ENCODE measurements around the gene MSI2. TPM values are rescaled to one million over a fixed set of nuclear protein-coding genes. Genes with fewer than 3 reads are reported as not detected.

MSI2 gene
- total and polyA plus RNA-seq, 2 experiments from 2014 or later = 4.3 to 17.9 TPM

- no peak for DNase-seq
- Histone ChIP-seq H3F3A (ENCODE audit: insufficient read depth) (peaks cover 11% of the 10 kb centered on the region), H3K79me2 (ENCODE audit: insufficient read depth) (no peaks in the 10 kb centered on the region), H3K9me2 (ENCODE audit: insufficient read depth) (no peaks in the 10 kb centered on the region), H4K20me1 (ENCODE audit: insufficient read depth) (no peaks in the 10 kb centered on the region), H3K9me3 (ENCODE audit: low read depth) (no peaks in the 10 kb centered on the region), H3K4me3 (no peak overlapping the region), H3K36me3 (ENCODE audit: low read depth) (no peaks in the 10 kb centered on the region), H3K27me3 (replicated peaks; ENCODE audit: insufficient read depth) (no peaks in the 10 kb centered on the region), H3K9ac (peak overlapping the region; percentile 67; the same call in 1 of the 2 replicates), H3K4me1 (ENCODE audit: insufficient read depth) (peaks cover 21% of the 10 kb centered on the region), H3K27ac (peak overlapping the region; percentile 87), H3K4me2 (ENCODE audit: unreplicated experiment) (no peak overlapping the region), H2AFZ (no peak overlapping the region)
- in situ Hi-C loops (cut with MboI) = no loop called here
- TF ChIP-seq EZH2phosphoT487 (IDR thresholded peaks at IDR 0.05; ENCODE audit: insufficient read depth, low read depth) (no peak), EZH2 (IDR thresholded peaks at IDR 0.05; ENCODE audit: insufficient read depth, poor library complexity, severe bottlenecking) (no peak)
- 81 to 83% methylated on average over 8 of the region's 8 CpGs for WGBS, 2 experiments (ENCODE audit: low coverage in 1 of 2, low lambda C conversion rate in 2 of 2, missing lambda C conversion rate in 2 of 2)
Observed at GRCh38 chr17:57622306-57622682, 366.0 kb downstream of the MSI2 start.

GRCh38 chr17:57622683-57623433 lies 366.5 kb downstream of the MSI2 start:
- no peak for TF ChIP-seq EZH2 (IDR thresholded peaks at IDR 0.05; ENCODE audit: insufficient read depth, poor library complexity, severe bottlenecking)
- TF ChIP-seq EZH2phosphoT487 (IDR thresholded peaks at IDR 0.05; ENCODE audit: insufficient read depth, low read depth) = no peak

GRCh38 chr17:57623620-57624019 lies 367.3 kb downstream of the MSI2 start:
- no peaks in the 10 kb centered on the region for H4K20me1 ChIP-seq (ENCODE audit: insufficient read depth)
- TF ChIP-seq EZH2phosphoT487 (IDR thresholded peaks at IDR 0.05; ENCODE audit: insufficient read depth, low read depth) (no peak), EZH2 (IDR thresholded peaks at IDR 0.05; ENCODE audit: insufficient read depth, poor library complexity, severe bottlenecking) (no peak)
- no peak overlapping the region for H3K4me3 ChIP-seq
- no peak for DNase-seq
- H3K79me2 ChIP-seq (ENCODE audit: insufficient read depth) = no peaks in the 10 kb centered on the region
- 83% methylated on average over 11 of the region's 11 CpGs for WGBS, 2 experiments (ENCODE audit: low coverage in 1 of 2, low lambda C conversion rate in 2 of 2, missing lambda C conversion rate in 2 of 2)
- peaks cover 11% of the 10 kb centered on the region for H3F3A ChIP-seq (ENCODE audit: insufficient read depth)
- in situ Hi-C loops (cut with MboI) = no loop called here
- H3K27me3 ChIP-seq (replicated peaks; ENCODE audit: insufficient read depth) = no peaks in the 10 kb centered on the region
- H3K9ac ChIP-seq = no peak overlapping the region
- H3K9me2 ChIP-seq (ENCODE audit: insufficient read depth) = no peaks in the 10 kb centered on the region
- no peak overlapping the region for H3K4me2 ChIP-seq (ENCODE audit: unreplicated experiment)
- H3K27ac ChIP-seq = peak overlapping the region; percentile 87; the same call in 1 of the 2 replicates
- H2AFZ ChIP-seq = no peak overlapping the region
- H3K36me3 ChIP-seq (ENCODE audit: low read depth) = no peaks in the 10 kb centered on the region
- peaks cover 21% of the 10 kb centered on the region for H3K4me1 ChIP-seq (ENCODE audit: insufficient read depth)
- no peaks in the 10 kb centered on the region for H3K9me3 ChIP-seq (ENCODE audit: low read depth)

More at GRCh38 chr17:57622683-57623433, 366.5 kb downstream of the MSI2 start:
- no peaks in the 10 kb centered on the region for H3K79me2 ChIP-seq (ENCODE audit: insufficient read depth)
- H2AFZ ChIP-seq = no peak overlapping the region
- no peaks in the 10 kb centered on the region for H3K9me3 ChIP-seq (ENCODE audit: low read depth)
- peak overlapping the region; percentile 67 for H3K9ac ChIP-seq
- peak overlapping the region; percentile 16 for H3K4me2 ChIP-seq (ENCODE audit: unreplicated experiment)
- no peaks in the 10 kb centered on the region for H3K36me3 ChIP-seq (ENCODE audit: low read depth)
- no peaks in the 10 kb centered on the region for H3K27me3 ChIP-seq (replicated peaks; ENCODE audit: insufficient read depth)
- in situ Hi-C loops (cut with MboI) = no loop called here
- no peaks in the 10 kb centered on the region for H4K20me1 ChIP-seq (ENCODE audit: insufficient read depth)
- H3K4me1 ChIP-seq (ENCODE audit: insufficient read depth) = peaks cover 21% of the 10 kb centered on the region
- peak overlapping the region; percentile 87 for H3K27ac ChIP-seq
- WGBS, 2 experiments (ENCODE audit: low coverage in 1 of 2, low lambda C conversion rate in 2 of 2, missing lambda C conversion rate in 2 of 2) = 57 to 58% methylated on average over 16 of the region's 16 CpGs
- H3K4me3 ChIP-seq = no peak overlapping the region
- H3K9me2 ChIP-seq (ENCODE audit: insufficient read depth) = no peaks in the 10 kb centered on the region
- H3F3A ChIP-seq (ENCODE audit: insufficient read depth) = peaks cover 11% of the 10 kb centered on the region
- DNase-seq = peak; percentile 95

GRCh38 chr17:57624386-57624785 lies 368.1 kb downstream of the MSI2 start:
- no peaks in the 10 kb centered on the region for H3K9me2 ChIP-seq (ENCODE audit: insufficient read depth)
- H3K9me3 ChIP-seq (ENCODE audit: low read depth) = no peaks in the 10 kb centered on the region
- H3K4me3 ChIP-seq = no peak overlapping the region
- peaks cover 19% of the 10 kb centered on the region for H3K4me1 ChIP-seq (ENCODE audit: insufficient read depth)
- H3K27me3 ChIP-seq (replicated peaks; ENCODE audit: insufficient read depth) = no peaks in the 10 kb centered on the region
- no peak overlapping the region for H3K9ac ChIP-seq
- no peaks in the 10 kb centered on the region for H4K20me1 ChIP-seq (ENCODE audit: insufficient read depth)
- in situ Hi-C loops (cut with MboI) = no loop called here
- H3K36me3 ChIP-seq (ENCODE audit: low read depth) = no peaks in the 10 kb centered on the region
- no peak overlapping the region for H3K4me2 ChIP-seq (ENCODE audit: unreplicated experiment)
- no peak for DNase-seq
- no peak overlapping the region for H3K27ac ChIP-seq
- TF ChIP-seq EZH2phosphoT487 (IDR thresholded peaks at IDR 0.05; ENCODE audit: insufficient read depth, low read depth) = no peak
- no peak for TF ChIP-seq EZH2 (IDR thresholded peaks at IDR 0.05; ENCODE audit: insufficient read depth, poor library complexity, severe bottlenecking)
- H3K79me2 ChIP-seq (ENCODE audit: insufficient read depth) = no peaks in the 10 kb centered on the region
- H3F3A ChIP-seq (ENCODE audit: insufficient read depth) = peaks cover 11% of the 10 kb centered on the region
- no peak overlapping the region for H2AFZ ChIP-seq
- 81 to 85% methylated on average over 8 of the region's 8 CpGs for WGBS, 2 experiments (ENCODE audit: low coverage in 1 of 2, low lambda C conversion rate in 2 of 2, missing lambda C conversion rate in 2 of 2)

All from GM23248 (cell line).